Measurements from ENCODE around the gene NADSYN1. TPM values are rescaled to one million over a fixed set of nuclear protein-coding genes. Genes with fewer than 3 reads are reported as not detected.

The NADSYN1 gene
- total RNA-seq, 1 donor from 2014 or later, result 31.9 TPM

DNA sequence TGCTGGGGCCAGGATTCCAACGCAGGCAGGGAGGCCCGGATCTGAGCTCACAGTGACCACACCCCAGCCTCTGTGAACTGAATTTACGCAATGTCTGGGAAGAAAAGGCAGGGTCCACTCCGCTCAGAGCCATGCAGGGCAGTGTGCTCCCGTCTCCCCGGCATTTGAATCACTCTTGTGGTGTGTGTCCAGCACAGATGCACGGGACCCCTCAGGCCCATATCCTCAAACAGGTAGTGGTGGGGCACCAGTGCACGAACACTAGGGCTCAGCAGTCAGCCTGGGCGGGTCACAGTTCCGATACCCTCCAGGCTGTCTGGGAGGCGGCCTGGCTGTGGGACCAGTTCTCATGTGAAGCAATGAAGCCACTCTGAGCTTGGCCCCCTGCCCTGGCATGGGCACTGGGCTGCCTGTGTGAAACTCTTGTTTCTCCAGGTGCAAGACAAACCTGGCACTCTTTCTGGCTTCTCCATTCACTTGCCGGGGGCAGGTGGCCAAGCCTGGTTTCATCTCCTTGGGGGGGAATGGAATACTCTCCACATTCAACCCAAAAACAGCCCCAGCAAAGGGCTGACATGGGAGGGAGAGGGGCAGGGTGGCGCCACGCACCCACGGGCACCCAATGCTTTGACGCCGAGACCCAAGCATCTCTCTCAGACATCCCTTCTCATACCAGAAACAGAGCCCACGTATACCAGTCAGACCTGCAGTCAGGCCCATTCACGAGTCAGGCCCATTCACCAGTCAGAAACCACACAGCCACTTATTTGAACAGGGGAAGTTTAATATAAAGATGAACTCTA lies 19.2 kb upstream of the NADSYN1 start:
- no peak for DNase-seq (ENCODE audit: low read depth)

DNA sequence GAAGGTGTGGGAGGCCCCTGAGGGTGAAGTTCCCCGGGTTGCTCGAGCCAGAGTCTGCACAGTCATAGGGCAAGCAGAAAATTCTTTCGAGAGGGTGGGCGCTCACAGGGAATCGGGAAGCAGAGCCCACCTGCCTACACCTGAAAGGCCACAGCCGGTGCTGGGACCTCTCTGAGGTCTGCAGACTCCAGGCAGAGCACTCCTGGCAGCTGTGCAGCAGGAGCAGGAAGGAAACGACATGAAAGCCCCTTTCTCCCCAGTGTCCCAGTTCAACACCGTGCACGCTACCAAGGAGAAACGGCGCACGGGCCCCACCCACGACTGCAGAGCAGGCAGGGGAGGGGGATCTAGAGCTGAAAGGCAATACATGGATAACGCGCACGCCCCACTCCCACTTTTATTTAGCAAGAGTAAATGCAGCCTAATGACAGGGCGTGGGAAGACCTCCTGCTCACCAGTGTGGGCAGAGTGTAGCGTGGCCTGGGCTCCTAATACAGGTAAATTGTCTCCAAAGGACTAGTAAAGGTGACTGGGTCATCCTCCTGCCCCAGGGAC lies 18.4 kb upstream of the NADSYN1 start:
- DNase-seq (ENCODE audit: low read depth), result no peak

DNA sequence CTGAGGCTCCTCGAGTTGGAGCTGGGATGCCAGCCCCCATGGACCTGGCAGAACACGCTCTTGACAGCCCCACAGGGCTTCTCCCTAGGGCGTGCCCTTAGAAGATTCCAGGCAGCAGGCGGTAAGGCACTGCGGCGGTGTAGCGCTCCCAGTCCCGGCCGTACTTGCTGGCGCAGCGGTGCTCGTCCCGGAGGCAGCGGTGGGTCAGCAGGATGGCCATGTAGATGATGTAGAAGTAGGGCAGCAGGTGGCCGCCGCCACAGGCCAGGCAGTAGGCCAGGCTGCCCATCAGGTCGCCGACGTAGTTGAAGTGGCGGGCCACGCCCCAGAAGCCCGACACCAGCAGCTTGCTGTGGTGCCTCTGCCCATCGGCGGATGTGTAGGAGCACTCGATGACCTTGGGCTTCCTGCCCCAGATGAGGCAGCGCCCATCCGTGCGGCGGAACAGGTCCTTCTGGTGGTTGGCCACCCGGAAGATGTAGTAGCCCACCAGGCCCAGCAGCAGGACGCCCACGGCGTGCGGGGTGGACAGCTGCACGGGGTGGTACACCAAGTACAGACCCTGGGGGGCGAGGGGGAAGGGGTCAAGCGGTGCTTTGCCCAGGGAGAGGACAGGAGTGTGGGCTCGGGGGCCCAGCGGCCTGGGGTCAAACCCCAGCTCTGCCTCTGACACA lies 17.6 kb upstream of the NADSYN1 start:
- DNase-seq (ENCODE audit: low read depth), result no peak

DNA sequence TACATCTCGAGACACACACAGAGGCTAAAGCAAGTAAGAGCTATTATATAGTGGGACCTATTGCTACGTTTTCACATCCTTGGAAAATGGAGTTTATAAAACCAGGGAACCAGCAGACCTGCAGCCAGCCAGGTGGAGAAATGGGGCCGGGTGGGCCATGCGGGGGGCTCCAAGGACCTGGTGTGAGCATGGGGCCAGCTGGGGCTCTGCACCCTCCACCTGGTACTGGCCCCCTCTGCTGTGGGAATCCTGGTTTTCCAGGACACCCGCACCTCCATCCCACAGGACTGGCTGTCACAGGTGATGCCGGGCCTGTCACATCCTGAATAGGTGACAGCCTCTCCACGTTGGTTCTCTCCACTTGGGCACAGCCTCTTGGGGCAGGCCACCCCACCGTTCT lies 16.1 kb upstream of the NADSYN1 start:
- DNase-seq (ENCODE audit: low read depth), result no peak

DNA sequence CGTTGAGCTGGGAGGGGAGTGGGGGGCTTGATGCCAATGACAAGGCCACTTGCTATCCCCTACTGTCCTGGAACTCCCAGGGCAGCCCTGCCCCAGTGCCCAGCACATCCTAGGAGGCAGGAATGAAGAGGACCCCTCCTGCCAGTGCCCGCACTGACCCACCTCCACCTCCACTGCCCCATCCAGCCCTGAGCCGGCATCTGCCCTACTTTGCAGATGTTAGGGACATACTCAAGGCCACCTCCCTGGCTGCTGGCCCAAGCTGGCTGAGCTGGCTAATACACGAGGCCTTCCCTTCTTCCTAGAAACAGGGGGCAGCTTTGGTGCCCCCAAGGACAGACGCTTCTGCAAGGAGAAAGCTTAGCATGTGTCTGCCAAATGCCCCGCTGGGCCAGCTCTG lies 15.6 kb upstream of the NADSYN1 start:
- DNase-seq (ENCODE audit: low read depth), result no peak

DNA sequence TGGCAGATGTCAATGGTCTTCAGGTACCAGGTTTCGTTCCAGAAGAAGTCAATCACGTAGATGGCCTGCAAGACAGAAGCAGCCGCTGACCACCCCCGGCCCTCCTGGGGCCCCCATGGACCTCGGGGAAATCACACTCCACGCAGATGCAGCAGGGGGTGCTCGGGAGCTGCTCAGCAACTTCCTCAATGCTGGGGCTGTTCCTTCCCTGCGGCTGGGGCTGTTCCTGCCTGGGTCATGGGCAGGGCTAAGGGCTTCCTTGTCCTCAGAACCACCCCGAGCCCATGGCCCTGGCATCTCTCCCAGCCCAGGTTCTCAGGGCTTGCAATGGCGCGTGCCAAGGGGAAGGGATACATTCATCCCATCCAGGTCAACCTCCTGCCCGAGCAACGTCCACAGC lies 15.1 kb upstream of the NADSYN1 start:
- DNase-seq (ENCODE audit: low read depth), result no peak

DNA sequence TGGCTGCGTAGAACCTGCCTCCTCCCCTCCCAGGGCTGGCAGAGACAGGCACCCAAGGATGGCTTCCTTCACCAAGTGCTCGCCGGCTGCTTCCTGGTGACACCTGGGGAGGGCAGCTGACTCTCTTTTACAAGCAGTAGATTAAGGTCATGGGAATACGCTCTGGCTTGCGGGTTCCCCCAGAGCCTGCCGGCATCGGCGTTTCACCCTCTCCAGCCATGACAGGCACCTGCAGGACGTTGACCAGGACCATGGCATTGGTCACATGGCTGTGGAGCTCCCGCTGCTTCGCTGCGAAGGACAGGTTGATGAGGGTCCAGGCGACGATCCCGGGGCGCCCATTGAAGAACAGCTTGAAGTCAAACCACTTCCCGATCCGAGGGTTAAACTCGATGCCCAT lies 14.4 kb upstream of the NADSYN1 start:
- no peak for DNase-seq (ENCODE audit: low read depth)

DNA sequence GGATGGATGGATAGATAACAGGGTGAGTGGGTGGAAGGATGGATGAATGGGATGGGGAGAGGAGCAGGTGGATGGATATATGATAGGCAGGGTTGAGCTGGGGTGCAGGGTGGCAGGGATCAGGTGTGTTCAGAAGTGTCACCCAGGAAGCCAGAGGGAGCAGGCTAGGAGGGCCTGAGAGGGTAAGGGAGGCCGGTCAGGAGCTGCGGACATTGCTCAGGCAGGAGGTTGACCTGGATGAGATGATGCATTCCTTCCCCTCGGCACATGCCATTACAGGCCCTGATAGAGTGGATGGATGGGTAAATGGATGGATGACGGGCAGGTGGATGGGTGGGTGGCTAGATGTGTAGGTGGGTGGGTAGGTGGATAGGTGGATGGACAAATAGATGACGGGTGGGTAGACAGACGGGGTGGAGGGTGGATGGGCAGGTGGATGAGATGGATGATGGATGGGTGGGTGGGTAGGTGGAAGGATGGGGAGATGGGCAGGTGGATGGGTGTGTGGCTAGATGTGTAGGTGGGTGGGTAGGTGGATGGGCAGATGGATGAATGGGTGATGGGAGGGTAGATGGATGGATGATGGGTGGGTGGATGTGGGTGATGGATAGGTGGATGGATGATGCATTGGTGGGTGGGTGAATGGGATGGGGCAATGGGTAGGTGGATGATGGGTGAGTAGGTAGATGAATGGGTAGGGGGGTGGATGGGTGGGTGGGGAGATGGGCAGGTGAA lies 12.8 kb upstream of the NADSYN1 start:
- DNase-seq (ENCODE audit: low read depth), result no peak

DNA sequence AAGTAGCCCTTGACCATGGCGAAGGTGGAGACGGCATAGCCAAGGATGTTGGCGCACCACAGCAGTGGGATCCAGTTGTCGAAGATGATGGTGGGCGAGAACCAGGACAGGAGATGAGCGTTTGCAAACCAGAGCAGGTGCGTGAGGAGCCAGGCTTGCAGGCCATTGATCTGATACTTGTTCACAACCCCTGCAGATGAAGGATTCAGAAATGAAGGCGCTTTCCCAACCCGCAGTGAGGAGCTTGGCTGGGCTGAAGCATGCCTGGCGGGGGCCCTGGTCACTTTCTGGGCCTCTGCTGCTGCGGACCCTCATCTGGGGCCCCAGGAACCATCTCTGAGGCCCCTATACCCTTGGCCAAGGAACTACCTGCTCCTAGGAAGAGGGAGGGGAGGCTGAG lies 11.8 kb upstream of the NADSYN1 start:
- no peak for DNase-seq (ENCODE audit: low read depth)

DNA sequence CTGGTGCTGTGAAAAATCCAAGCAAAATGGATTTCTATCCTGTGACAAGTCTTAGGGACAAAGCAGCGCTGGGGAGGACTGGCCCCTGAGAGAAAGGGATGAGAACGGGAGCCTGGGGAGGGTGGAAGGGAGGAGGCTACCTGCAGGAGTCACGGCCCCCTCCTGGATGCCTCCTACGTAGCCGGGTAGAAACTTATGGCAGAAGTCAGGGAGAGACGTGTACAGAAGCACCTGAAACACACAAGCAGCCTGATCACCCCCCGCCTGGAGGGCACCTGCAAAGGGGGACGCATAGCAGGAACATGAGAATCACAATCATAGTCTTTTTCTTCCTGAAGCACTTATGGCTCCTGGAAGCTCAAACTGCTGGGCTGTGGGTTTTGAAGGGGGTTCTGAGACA lies 10.9 kb upstream of the NADSYN1 start:
- no peak for DNase-seq (ENCODE audit: low read depth)

DNA sequence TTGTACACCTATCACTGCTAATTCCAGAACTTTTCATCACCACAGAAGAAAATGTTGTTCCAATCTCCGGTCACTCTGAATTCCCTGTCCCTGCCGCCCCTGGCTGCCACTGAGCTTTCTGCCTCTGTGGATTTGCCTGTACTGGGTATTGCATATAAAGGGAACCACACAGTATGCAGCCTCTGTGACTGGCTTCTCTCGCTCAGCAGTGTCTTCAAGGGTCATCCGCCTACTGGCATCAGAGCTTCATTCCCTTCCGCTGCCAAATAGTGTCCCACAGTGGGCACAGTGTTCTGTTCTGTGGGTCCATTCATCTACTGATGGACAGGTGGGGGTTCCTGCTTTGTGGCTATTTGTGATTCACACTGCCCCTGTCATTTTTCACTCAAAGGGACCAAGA lies 10.1 kb upstream of the NADSYN1 start:
- DNase-seq (ENCODE audit: low read depth), result no peak

DNA sequence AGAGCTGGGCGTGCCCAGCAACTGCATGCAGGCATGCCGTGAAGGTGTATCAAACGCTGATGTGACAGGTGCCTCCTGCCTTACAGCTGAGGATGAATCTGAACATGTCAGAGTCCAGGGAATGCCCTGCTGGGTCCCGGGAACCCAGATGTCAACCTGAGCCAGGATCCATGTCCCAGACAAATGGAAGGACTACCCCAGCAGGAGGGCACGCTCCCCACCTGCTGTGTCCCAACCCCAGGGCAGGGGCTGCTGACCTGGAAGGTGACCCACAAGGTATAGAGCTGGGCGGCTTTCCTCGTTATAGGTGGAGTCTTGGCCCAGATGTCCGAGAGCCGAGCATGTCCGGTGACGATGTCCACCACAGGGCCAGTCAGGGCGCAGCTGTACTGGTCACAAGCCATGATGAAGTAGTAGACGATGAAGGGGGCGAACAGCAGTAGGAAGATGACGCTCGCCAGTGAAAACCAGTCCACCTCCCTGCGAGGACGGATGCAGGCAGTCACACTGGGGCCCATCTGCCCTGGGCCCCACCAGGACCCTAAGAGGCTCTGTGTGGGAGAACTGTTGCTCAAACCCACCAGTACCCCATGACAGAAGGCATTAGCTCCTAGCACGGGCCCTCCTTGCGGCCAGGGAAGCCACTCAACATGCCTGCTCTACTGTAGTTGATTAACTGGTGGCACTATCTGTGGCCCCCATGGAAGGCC lies 9.1 kb upstream of the NADSYN1 start:
- DNase-seq (ENCODE audit: low read depth), result no peak

DNA sequence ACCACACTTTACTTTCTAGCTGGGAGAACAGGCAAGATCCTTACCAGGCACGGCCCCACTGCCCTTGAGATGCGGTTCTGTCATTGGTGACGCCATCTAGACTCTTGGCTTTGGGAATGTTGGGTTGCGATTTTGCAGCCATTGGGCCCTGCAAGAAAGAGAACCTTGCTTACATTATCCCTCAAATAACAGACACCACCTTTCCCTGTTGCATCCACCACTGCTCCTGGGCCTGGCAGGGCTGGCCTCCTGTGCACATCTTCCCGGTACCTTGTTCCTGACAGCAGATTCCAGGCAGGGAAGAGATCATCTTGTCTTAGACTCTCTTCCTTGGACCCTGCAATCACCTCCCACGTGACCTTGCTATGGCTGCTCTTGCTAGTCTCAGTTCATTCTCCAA lies 8.2 kb upstream of the NADSYN1 start:
- no peak for DNase-seq (ENCODE audit: low read depth)

DNA sequence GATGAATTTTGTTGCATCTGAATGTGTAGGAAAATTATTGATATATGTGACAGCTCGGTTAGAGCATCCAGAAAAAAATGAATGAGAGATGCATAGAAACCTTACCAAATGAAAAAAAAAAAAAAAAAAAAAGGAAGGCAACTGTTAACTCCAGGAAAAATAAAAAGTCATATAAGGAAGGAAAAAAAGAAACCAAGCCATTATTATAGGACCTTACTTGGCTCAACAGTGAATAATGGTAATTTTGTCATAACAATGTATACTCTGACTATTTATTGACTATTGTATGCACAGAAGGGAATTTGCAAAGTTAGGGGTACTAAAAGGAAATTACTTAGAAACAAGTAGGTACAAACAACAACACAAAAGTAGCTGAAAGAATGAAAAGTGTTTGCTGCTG lies 6.9 kb upstream of the NADSYN1 start:
- DNase-seq (ENCODE audit: low read depth), result no peak

DNA sequence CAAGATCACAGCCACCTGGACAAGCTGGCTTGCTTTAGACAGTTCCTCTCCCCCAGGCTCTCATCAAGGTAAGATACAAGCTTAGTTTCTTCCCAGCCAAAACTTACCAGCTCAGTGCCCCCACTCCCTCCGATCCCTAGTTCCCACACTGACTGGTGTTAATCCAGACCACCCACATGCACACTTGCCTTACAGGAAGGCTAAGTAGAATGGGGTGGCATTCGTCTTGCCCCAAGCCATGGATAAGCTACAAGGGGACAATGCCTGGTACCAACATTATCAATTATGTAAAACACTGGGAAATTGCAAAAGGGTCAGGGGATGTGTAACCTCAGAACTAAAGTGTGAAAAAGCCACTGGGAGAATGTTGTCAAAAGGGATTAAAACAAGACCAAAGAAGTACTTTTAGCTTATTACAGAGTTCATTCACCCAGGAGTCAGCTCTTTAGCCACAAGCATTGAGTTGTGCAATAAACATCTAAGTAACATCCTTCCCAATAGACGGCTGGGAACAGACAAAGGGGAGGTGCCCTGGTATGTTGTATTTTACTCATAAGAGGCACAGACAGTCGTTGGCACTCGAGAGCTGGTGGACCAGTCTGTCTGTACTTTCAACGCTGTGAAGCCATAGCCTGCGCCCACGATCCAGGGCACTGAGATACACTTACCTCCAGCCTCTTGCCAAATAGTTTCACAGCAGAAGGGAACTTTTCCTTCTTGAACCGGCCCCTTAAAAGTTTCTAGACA lies 5.9 kb upstream of the NADSYN1 start:
- peak; percentile 18 for DNase-seq (ENCODE audit: low read depth)

DNA sequence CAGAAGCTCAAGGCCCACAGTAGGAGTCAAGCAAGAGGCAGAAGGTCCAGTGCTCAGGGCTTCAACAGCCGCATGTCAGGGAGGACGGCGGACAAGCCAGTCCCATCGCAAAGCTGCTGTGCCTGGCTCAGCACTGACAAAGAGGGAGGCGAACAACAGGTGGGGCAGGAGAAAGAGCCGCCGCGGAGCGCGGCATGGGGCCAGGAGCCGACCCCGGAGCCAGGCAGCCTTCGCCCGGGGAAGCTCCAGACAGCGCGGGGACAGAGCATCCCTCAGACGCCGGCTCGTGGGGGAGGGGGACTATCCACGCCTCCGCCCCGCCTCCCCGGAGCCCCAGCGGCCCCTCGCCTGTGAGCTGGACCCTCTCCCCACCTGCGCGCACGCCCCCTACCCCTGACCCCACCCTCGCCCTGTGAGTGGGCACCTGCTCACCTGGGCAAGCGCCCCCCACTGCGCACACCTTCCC lies 5.2 kb upstream of the NADSYN1 start:
- peak; percentile 52 for DNase-seq (ENCODE audit: low read depth)

DNA sequence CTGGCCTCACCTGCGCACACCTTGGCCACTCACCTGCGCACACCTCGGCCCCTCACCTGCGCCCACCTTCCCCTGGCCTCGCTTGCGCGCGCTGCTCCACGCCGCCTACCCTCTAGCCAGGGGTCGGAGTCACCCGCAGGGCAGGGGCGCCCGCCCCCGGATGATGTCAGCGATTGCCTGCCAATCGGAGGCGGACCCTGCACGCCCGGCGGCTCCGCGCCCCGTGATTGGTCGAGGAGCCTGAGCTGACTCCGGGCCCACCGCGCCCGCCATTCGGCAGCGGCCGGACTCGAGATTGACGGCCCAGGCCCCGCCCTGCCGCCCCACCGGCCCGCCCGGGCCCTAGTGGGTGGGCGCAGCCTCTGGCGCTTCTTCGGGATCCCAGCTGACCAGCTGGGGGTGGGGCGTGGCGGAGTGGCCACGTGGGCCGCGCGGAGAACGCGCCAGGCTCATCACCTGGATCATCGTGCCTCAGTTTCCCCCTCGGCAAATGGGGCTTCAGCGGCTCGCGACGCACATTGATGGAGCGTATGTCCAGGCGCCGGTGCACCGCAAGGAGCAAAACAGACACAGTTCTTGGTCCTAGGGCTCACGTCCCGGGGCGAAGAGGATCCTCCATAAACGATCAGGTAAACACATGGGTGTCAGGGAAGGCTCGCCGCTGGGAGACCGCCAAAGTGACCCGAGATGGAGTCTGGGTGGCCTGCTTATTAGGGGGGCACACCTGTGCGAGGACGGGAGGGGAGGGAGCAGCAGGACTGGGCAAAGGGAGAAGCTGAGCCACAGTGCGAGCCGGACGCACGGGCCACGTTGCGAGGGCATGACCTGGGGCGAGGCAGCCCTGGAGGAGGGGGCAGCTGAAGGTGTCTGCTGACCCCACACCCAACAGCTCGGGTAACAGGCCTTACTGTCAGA lies 4.5 kb upstream of the NADSYN1 start, which contains the start of gene DHCR7:
DHCR7 (minus strand) TSS at position 137 of the 915 bp plus-strand sequence. CDS start 3,441 bp downstream, outside the sequence.
- peak; percentile 96 for DNase-seq (ENCODE audit: low read depth)

DNA sequence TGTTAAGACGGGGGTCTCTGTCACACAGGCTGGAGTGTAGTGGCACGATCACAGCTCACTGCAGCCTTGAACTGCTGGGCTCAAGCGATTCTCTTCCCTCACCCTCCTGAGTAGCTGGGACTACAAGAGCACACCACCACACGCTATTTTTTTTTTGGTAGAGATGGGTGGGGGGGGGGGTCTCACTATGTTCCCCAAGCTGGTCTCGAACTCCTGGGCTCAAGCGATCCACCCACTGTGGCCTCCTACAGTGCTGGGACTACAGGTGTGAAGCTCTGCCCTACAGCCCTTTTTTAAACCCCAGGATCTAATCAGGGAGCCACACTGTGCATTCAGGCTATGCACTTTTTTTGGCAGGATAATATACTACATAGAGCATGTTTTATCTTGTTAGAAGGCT lies 3.4 kb upstream of the NADSYN1 start:
- DNase-seq (ENCODE audit: low read depth), result no peak

DNA sequence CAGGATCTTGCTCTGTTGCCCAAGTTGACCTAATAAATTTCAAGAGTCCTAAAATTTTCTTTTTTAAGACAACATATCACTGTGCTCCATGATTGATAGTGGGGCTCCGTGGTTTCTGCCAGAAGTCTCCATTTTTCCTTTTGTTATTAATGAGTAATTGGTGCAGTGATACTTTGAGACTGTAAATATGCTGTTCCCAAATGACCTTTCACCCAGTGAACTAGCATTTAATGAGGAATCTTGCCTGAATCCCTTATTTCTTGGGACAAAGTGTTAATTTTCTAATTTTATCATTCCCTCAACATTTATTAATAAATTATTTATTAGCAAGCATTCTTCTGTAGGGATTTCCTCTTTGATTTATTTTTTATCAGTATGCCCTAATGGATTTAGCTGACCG lies 2.5 kb upstream of the NADSYN1 start:
- DNase-seq (ENCODE audit: low read depth), result no peak
